Progenitor cell of endocrine pancreas (in vitro differentiated cells): Measurements from ENCODE around the gene AOC1. TPM values are rescaled to one million over a fixed set of nuclear protein-coding genes. Genes with fewer than 3 reads are reported as not detected.

Experiments
- DNase-seq: peaks from one replicate; pipeline ENCODE4 v3.0.0; 2021; ENCODE audit warnings: low spot score; ENCODE audit not compliant: unreplicated experiment
- H3K27ac Mint-ChIP-seq: 2 replicates; pipeline ENCODE4 v1.8.0; 2021; ENCODE audit warnings: mild to moderate bottlenecking, moderate library complexity, mixed read lengths
- H3K27me3 Mint-ChIP-seq: 2 replicates; pipeline ENCODE4 v1.8.0; 2021; ENCODE audit warnings: mixed read lengths
- H3K36me3 Mint-ChIP-seq: 2 replicates; pipeline ENCODE4 v1.8.0; 2022; ENCODE audit warnings: mixed read lengths; ENCODE audit not compliant: insufficient read depth
- H3K4me1 Mint-ChIP-seq: 2 replicates; pipeline ENCODE4 v1.8.0; 2021; ENCODE audit warnings: low read depth, mixed read lengths
- H3K4me3 Mint-ChIP-seq: 2 replicates; pipeline ENCODE4 v1.8.0; 2021; ENCODE audit warnings: low read depth, mild to moderate bottlenecking, moderate library complexity, mixed read lengths
- H3K9me3 Mint-ChIP-seq: 2 replicates; pipeline ENCODE4 v1.8.0; 2021; ENCODE audit warnings: low read depth, mixed read lengths
- CTCF ChIP-seq: fragments of 200-600 bp; sonication (generic); IDR thresholded peaks from one replicate; pipeline ENCODE4 v1.5.0; 2021; ENCODE audit warnings: antibody characterized with exemption, mild to moderate bottlenecking; ENCODE audit not compliant: unreplicated experiment
- total RNA-seq: library from RNA; stranded (reverse); gene quantifications from 2 replicates; pipeline ENCODE4 v1.2.1, GENCODE V29; 2021

The AOC1 gene
- total RNA-seq, 1 donor from 2014 or later = 2.9 TPM

DNA sequence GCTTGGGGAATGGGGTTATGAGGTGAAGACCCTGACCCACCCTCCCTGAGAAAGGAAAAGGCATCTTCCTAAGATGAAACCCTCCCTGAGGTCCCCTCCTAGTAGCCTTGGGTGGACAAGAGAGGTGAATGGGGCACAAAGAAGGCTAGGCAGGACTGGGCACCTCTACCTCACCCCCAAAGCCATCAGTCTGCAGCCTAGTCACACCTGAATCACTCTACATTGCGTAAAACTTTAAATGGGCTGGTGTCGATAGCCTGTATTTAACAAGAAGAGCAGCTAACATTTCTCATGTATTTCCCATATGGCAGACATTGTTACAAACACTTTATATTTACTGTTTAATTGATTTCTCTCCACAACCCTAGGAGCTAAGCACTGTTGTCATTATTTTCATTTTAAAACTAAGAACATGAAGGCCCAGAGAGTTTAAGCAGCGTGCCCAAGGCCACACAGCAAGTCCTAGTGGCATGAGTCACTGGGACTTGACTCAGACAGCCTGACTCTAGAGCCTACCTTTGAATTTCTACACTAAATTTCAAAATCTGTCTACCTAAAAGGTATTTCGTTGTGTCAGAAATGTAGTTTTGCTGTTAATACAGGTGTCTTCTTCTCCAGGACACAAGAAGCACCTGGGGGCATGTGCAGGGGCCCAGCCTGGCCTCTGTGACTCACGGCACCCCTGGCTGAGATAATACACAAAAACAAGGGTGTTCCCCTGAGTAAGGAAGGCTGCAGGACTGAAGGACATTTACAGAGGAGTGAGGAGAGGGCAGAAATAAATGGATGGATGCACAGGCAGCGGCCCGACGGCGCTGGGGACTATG, 3.4 kb downstream of the AOC1 start:
- H3K27me3 Mint-ChIP-seq = peaks cover 4% of the 10 kb centered on the region
- no peak overlapping the region for H3K27ac Mint-ChIP-seq
- no peak overlapping the region for H3K4me3 Mint-ChIP-seq
- peaks cover 2% of the 10 kb centered on the region for H3K4me1 Mint-ChIP-seq
- no peak for DNase-seq
- H3K9me3 Mint-ChIP-seq = no peaks in the 10 kb centered on the region
- TF ChIP-seq CTCF = no peak
- no peaks in the 10 kb centered on the region for H3K36me3 Mint-ChIP-seq

DNA sequence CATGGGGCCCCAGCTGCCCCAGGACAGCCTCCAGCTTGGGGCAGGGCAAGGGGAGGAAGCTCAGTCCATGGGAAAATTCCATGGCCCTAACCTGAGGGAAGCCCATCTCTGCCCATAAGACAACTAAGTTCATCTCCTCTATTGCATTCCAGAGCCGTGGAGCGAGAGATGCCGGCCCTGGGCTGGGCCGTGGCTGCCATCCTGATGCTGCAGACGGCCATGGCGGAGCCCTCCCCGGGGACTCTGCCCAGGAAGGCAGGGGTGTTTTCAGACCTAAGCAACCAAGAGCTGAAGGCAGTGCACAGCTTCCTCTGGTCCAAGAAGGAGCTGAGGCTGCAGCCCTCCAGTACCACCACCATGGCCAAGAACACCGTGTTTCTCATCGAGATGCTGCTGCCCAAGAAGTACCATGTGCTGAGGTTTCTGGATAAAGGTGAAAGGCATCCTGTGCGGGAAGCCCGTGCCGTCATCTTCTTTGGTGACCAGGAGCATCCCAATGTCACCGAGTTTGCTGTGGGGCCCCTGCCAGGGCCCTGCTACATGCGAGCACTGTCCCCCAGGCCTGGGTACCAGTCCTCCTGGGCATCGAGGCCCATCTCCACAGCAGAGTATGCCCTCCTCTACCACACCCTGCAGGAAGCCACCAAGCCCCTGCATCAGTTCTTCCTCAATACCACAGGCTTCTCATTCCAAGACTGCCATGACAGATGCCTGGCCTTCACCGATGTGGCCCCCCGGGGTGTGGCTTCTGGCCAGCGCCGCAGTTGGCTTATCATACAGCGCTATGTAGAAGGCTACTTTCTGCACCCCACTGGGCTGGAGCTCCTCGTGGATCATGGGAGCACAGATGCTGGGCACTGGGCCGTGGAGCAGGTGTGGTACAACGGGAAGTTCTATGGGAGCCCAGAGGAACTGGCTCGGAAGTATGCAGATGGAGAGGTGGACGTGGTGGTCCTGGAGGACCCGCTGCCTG, 4.3 kb downstream of the AOC1 start:
- no peak overlapping the region for H3K4me3 Mint-ChIP-seq
- H3K27ac Mint-ChIP-seq = no peak overlapping the region
- peaks cover 4% of the 10 kb centered on the region for H3K27me3 Mint-ChIP-seq
- no peaks in the 10 kb centered on the region for H3K9me3 Mint-ChIP-seq
- H3K36me3 Mint-ChIP-seq = no peaks in the 10 kb centered on the region
- DNase-seq = no peak
- no peak for TF ChIP-seq CTCF
- peaks cover 2% of the 10 kb centered on the region for H3K4me1 Mint-ChIP-seq

GRCh38 chr7:150857276-150858055, 5.1 kb downstream of the AOC1 start:
- Mint-ChIP-seq H3K27me3 (peaks cover 4% of the 10 kb centered on the region), H3K9me3 (no peaks in the 10 kb centered on the region), H3K4me3 (no peak overlapping the region), H3K36me3 (no peaks in the 10 kb centered on the region), H3K27ac (no peak overlapping the region), H3K4me1 (no peaks in the 10 kb centered on the region)
- DNase-seq = no peak
- TF ChIP-seq CTCF = no peak

DNA sequence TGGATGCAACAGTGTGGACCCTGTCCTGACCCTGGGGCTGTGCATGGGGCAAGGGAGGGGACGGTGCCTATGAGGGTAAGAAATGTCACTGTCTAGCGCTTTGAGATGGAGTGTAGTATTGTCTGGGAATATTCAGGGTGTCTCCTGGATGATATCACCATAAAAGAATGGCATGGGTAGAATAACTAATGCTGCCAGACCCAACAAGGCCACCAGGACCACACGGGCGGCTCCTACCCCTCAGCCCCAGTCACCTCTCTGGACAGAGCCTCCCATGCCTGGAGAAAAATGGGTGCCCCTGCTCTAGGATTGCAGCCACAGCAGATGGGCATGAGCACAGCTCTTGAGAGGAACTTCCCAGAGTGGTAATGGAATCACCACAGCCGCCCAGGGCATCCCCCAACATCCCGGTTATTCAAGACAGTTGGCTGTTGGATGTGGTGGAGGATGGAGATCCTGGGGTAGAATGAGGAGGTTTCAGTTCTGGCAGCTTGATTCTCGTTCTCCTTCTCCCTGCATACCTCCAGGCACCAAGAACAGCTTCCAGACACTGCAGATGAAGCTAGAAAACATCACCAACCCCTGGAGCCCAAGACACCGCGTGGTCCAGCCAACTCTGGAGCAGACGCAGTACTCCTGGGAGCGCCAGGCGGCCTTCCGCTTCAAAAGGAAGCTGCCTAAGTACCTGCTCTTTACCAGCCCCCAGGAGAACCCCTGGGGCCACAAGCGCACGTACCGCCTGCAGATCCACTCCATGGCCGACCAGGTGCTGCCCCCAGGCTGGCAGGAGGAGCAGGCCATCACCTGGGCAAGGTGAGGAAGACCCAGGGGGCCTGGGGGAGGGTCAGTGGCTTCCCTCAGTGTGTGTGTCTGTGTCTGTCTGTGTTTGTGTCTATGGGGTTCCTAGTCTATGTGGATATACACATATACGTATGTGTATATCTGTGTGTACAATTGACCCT, 6.2 kb downstream of the AOC1 start:
- Mint-ChIP-seq H3K4me1 (no peaks in the 10 kb centered on the region), H3K27ac (no peak overlapping the region), H3K9me3 (no peaks in the 10 kb centered on the region), H3K4me3 (no peak overlapping the region), H3K36me3 (no peaks in the 10 kb centered on the region), H3K27me3 (no peaks in the 10 kb centered on the region)
- DNase-seq = no peak
- TF ChIP-seq CTCF = no peak
